HepG2 (cell line): ENCODE data around the gene TTC31. TPM values are rescaled to one million over a fixed set of nuclear protein-coding genes. Genes with fewer than 3 reads are reported as not detected.

Experiments
- ASH2L ChIP-seq: fragments of 300-600, 200-600 bp; sonication (generic); IDR thresholded peaks from 2 replicates; pipeline ENCODE4 v1.7.0; 2017; ENCODE audit warnings: low read depth, mild to moderate bottlenecking, moderate library complexity, mixed read lengths, low read length; ENCODE audit not compliant: insufficient read length
- DPF2 ChIP-seq: sonication (generic); formaldehyde crosslinking; IDR thresholded peaks from 2 replicates; pipeline ENCODE4 v1.4.0; 2020; ENCODE audit warnings: mild to moderate bottlenecking, low read depth, missing genetic modification reagents, borderline replicate concordance
- FIP1L1 ChIP-seq: fragments of 200-400 bp; formaldehyde crosslinking; IDR thresholded peaks from 2 replicates; pipeline ENCODE4 v1.6.1; 2018; ENCODE audit warnings: low read depth, mild to moderate bottlenecking, low read length, moderate library complexity, borderline replicate concordance; ENCODE audit not compliant: insufficient read depth
- GPN1 ChIP-seq: sonication (generic); formaldehyde crosslinking; IDR thresholded peaks from 2 replicates; pipeline ENCODE4 v1.5.1; 2020; ENCODE audit warnings: missing genetic modification reagents, borderline replicate concordance
- HMGA1 ChIP-seq: sonication (generic); formaldehyde crosslinking; conservative IDR thresholded peaks from 2 replicates; pipeline ENCODE4 v1.4.0; 2020; ENCODE audit warnings: missing genetic modification reagents
- HOXD1 ChIP-seq: sonication (generic); formaldehyde crosslinking; IDR thresholded peaks from 2 replicates; pipeline ENCODE4 v1.5.0; 2020; ENCODE audit warnings: missing genetic modification reagents
- KDM1A ChIP-seq: IDR thresholded peaks from 2 replicates; pipeline ENCODE4 v1.6.1; 2016; ENCODE audit warnings: missing compliant biosample characterization
- MED1 ChIP-seq: sonication (generic); formaldehyde crosslinking; IDR thresholded peaks from 2 replicates; pipeline ENCODE4 v1.4.0; 2020; ENCODE audit warnings: missing genetic modification reagents
- POLR2AphosphoS2 ChIP-seq: IDR thresholded peaks from 2 replicates; pipeline ENCODE4 v1.6.1; 2011; ENCODE audit warnings: low read depth, low read length, improper control_type of control experiment
- RFX1 ChIP-seq: fragments of 450-650 bp; IDR thresholded peaks from 2 replicates; pipeline ENCODE4 v1.6.1; 2017
- SIX1 ChIP-seq: sonication (generic); formaldehyde crosslinking; IDR thresholded peaks from 2 replicates; pipeline ENCODE4 v1.4.0; 2020; ENCODE audit warnings: missing genetic modification reagents, borderline replicate concordance
- TBL1XR1 ChIP-seq: fragments of 150-350 bp; IDR thresholded peaks from 2 replicates; pipeline ENCODE4 v1.6.1; 2014; ENCODE audit warnings: borderline replicate concordance, low read length; ENCODE audit not compliant: partially characterized antibody
- ZEB1 ChIP-seq: IDR thresholded peaks from 2 replicates; pipeline ENCODE4 v1.6.1; 2012; ENCODE audit warnings: mild to moderate bottlenecking, low read depth, inconsistent platforms; ENCODE audit not compliant: insufficient replicate concordance
- ZFP62 ChIP-seq: sonication (generic); formaldehyde crosslinking; IDR thresholded peaks from 2 replicates; pipeline ENCODE4 v1.4.0; 2020; ENCODE audit warnings: missing genetic modification reagents
- ZMYM2 ChIP-seq: sonication (generic); formaldehyde crosslinking; IDR thresholded peaks from 2 replicates; pipeline ENCODE4 v1.8.0; 2022; ENCODE audit warnings: mild to moderate bottlenecking, missing genetic modification reagents
- ZNF205 ChIP-seq: IDR thresholded peaks from 2 replicates; pipeline ENCODE4 v1.6.1; 2018; ENCODE audit warnings: missing biosample characterization, missing genetic modification reagents
- ZNF274 ChIP-seq: sonication (generic); formaldehyde crosslinking; IDR thresholded peaks from 2 replicates; pipeline ENCODE4 v1.5.1; 2020; ENCODE audit warnings: mild to moderate bottlenecking, missing genetic modification reagents
- ZNF317 ChIP-seq: sonication (generic); formaldehyde crosslinking; IDR thresholded peaks from 2 replicates; pipeline ENCODE4 v1.5.0; 2020; ENCODE audit warnings: mild to moderate bottlenecking, missing genetic modification reagents
- ZNF326 ChIP-seq: sonication (generic); formaldehyde crosslinking; IDR thresholded peaks from 2 replicates; pipeline ENCODE4 v1.4.0; 2020; ENCODE audit warnings: missing genetic modification reagents, borderline replicate concordance
- ZNF44 ChIP-seq: sonication (generic); formaldehyde crosslinking; IDR thresholded peaks from 2 replicates; pipeline ENCODE4 v1.5.1; 2020; ENCODE audit warnings: mild to moderate bottlenecking, missing genetic modification reagents
- ZNF468 ChIP-seq: sonication (generic); formaldehyde crosslinking; IDR thresholded peaks from 2 replicates; pipeline ENCODE4 v1.8.0; 2022; ENCODE audit warnings: mild to moderate bottlenecking, moderate library complexity, missing genetic modification reagents
- ZNF556 ChIP-seq: sonication (generic); formaldehyde crosslinking; IDR thresholded peaks from 2 replicates; pipeline ENCODE4 v1.4.0; 2020; ENCODE audit warnings: mild to moderate bottlenecking, missing genetic modification reagents, borderline replicate concordance
- ZNF605 ChIP-seq: sonication (generic); formaldehyde crosslinking; IDR thresholded peaks from 2 replicates; pipeline ENCODE4 v1.8.0; 2022; ENCODE audit warnings: mild to moderate bottlenecking, missing genetic modification reagents
- ZNF713 ChIP-seq: sonication (generic); formaldehyde crosslinking; IDR thresholded peaks from 2 replicates; pipeline ENCODE4 v1.4.0; 2020; ENCODE audit warnings: mild to moderate bottlenecking, missing genetic modification reagents
- ZNF878 ChIP-seq: sonication (generic); formaldehyde crosslinking; IDR thresholded peaks from 2 replicates; pipeline ENCODE4 v1.8.1; 2023; ENCODE audit warnings: mild to moderate bottlenecking, missing genetic modification reagents, moderate library complexity
- polyA plus RNA-seq, 8 experiments: library from polyadenylated mRNA; depleted of rRNA in 3 of 8; stranded (reverse) in 7 of 8; unstranded in 1 of 8; fragments of >200 nt; fragmentation: Illumina TruSeq in 4 of 8; extraction: Trizol in 4 of 8; gene quantifications; 2 replicates each; pipeline versions ENCODE4 v1.2.1 to v1.2.3, GENCODE V29; 2011 to 2016; ENCODE audit warnings: low read depth in 4 of 8, missing spikeins in 1 of 8, mixed read lengths in 1 of 8; ENCODE audit not compliant: insufficient read depth in 1 of 8
- total RNA-seq, 5 experiments: library from RNA; depleted of rRNA; stranded (reverse); fragments of >200 nt; fragmentation: Illumina TruSeq; extraction: Trizol; gene quantifications; 2 replicates each; pipeline ENCODE4 v1.2.3, GENCODE V29; 2016; ENCODE audit warnings: low read depth in 1 of 5
- TF ChIP-seq, protein P1 (sequence below): sonication (generic); IDR thresholded peaks from 2 replicates; pipeline ENCODE4 v1.6.1; 2016; ENCODE audit warnings: low read depth, borderline replicate concordance
- TF ChIP-seq, protein P2 (sequence below): sonication (generic); formaldehyde crosslinking; IDR thresholded peaks from 2 replicates; pipeline ENCODE4 v1.4.0; 2020; ENCODE audit warnings: mild to moderate bottlenecking, missing genetic modification reagents
- TF ChIP-seq, protein P3 (sequence below): sonication (generic); formaldehyde crosslinking; IDR thresholded peaks from 2 replicates; pipeline ENCODE4 v1.4.0; 2020; ENCODE audit warnings: missing genetic modification reagents

The TTC31 gene
- total and polyA plus RNA-seq, 2 of the 13 experiments (the other 11 are each of a cell fraction or from before 2014, with no cell fraction given), result 28.3 to 39.5 TPM

DNA sequence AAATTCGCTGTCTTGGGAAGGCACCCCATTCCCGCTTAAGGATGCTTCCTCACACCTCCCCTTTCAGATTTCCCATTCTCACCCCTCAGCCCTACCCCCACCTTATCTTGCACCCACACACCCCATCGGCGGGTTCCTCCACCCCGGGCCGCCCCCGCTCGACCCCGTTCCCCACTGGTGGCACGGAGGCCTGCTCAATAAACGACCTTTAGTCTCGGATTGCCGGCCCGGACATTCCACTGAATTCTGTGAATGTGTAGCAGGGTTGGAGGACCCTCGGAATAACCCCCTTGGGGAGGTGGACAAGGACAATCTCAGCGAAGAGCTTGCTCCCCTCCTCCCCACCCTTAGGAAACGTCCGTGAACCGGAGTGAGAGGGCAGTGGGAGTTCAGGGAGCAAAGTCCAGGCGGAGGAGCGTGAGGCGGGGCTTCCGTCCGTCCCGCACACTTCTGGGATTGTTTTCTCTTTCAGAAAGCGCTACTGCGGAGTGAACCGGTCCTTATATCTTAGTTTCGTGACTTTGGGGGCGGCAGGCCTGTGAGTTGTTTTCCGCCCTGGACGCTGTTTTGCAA lies 19.4 kb downstream of the TTC31 start (continued):
- TF ChIP-seq, protein P1, sequence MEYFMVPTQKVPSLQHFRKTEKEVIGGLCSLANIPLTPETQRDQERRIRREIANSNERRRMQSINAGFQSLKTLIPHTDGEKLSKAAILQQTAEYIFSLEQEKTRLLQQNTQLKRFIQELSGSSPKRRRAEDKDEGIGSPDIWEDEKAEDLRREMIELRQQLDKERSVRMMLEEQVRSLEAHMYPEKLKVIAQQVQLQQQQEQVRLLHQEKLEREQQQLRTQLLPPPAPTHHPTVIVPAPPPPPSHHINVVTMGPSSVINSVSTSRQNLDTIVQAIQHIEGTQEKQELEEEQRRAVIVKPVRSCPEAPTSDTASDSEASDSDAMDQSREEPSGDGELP, result peak; percentile 32; the same call in 1 of the 2 replicates
- TF ChIP-seq ZNF205 (CRISPR knock-in tag) (no peak; the same call in 1 of the 2 replicates), GPN1 (no peak), ZMYM2 (no peak), ZFP62 (CRISPR knock-in tag) (no peak), ZNF274 (no peak), ZNF605 (CRISPR knock-in tag) (no peak), POLR2AphosphoS2 (no peak), HMGA1 (CRISPR knock-in tag) (no peak), SIX1 (CRISPR knock-in tag) (0 out of 2 replicates have a peak, but pooled peaks have one; percentile 11), ZNF326 (no peak), FIP1L1 (no peak), ASH2L (peak; percentile 77), ZNF44 (CRISPR knock-in tag) (no peak), KDM1A (CRISPR knock-in tag) (peak; percentile 37; the same call in 1 of the 2 replicates), ZNF878 (CRISPR knock-in tag) (no peak), ZNF713 (CRISPR knock-in tag) (0 out of 2 replicates have a peak, but pooled peaks have one; percentile 81), DPF2 (CRISPR knock-in tag) (peak; percentile 60), MED1 (peak; percentile 87), ZNF468 (CRISPR knock-in tag) (no peak), TBL1XR1 (peak; percentile 53), RFX1 (no peak), ZNF556 (CRISPR knock-in tag) (peak; percentile 13; the same call in 1 of the 2 replicates), ZEB1 (no peak), ZNF317 (CRISPR knock-in tag) (no peak), HOXD1 (CRISPR knock-in tag) (no peak)
- TF ChIP-seq, protein P2, sequence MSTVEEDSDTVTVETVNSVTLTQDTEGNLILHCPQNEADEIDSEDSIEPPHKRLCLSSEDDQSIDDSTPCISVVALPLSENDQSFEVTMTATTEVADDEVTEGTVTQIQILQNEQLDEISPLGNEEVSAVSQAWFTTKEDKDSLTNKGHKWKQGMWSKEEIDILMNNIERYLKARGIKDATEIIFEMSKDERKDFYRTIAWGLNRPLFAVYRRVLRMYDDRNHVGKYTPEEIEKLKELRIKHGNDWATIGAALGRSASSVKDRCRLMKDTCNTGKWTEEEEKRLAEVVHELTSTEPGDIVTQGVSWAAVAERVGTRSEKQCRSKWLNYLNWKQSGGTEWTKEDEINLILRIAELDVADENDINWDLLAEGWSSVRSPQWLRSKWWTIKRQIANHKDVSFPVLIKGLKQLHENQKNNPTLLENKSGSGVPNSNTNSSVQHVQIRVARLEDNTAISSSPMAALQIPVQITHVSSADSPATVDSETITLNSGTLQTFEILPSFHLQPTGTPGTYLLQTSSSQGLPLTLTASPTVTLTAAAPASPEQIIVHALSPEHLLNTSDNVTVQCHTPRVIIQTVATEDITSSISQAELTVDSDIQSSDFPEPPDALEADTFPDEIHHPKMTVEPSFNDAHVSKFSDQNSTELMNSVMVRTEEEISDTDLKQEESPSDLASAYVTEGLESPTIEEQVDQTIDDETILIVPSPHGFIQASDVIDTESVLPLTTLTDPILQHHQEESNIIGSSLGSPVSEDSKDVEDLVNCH, result no peak
- TF ChIP-seq, protein P3, sequence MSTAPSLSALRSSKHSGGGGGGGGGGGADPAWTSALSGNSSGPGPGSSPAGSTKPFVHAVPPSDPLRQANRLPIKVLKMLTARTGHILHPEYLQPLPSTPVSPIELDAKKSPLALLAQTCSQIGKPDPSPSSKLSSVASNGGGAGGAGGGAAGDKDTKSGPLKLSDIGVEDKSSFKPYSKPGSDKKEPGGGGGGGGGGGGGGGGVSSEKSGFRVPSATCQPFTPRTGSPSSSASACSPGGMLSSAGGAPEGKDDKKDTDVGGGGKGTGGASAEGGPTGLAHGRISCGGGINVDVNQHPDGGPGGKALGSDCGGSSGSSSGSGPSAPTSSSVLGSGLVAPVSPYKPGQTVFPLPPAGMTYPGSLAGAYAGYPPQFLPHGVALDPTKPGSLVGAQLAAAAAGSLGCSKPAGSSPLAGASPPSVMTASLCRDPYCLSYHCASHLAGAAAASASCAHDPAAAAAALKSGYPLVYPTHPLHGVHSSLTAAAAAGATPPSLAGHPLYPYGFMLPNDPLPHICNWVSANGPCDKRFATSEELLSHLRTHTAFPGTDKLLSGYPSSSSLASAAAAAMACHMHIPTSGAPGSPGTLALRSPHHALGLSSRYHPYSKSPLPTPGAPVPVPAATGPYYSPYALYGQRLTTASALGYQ, result peak; percentile 25; the same call in 1 of the 2 replicates
